NCI-H1417 (cell line): Measurements from ENCODE around the gene DIABLO.
"Not testable (repeated sequence)": the region's sequence is repeated elsewhere in the genome, so short reads cannot be mapped to it uniquely, and the experiment has no call there.

Source experiments
- DNase-seq, 3 experiments: peaks; one replicate each; lab custom pipeline; 2025; lab: John Stamatoyannopoulos, UW

The DIABLO gene

GRCh38 chr12:122189626-122190475 lies 36.0 kb downstream of the DIABLO start:
- DNase-seq, result no peak

- no peak for DNase-seq
These were observed 38.4 kb downstream of the DIABLO start for GRCh38 chr12:122187466-122187865.

GRCh38 chr12:122185494-122186082 lies 40.3 kb downstream of the DIABLO start:
- DNase-seq, result no peak

- no peak for DNase-seq
These were observed 40.8 kb downstream of the DIABLO start for GRCh38 chr12:122185079-122185478.

GRCh38 chr12:122184517-122184916 lies 41.3 kb downstream of the DIABLO start:
- DNase-seq, result no peak

GRCh38 chr12:122183588-122183940 lies 42.3 kb downstream of the DIABLO start:
- DNase-seq, result no peak

- DNase-seq, result peak; percentile 68 to 88 (median 82)
These were observed 42.8 kb downstream of the DIABLO start, which contains the start of gene LRRC43 for GRCh38 chr12:122182887-122183587. TSS of gene LRRC43 (plus strand) at chr12:122183123. CDS start at chr12:122183145, 22 bp downstream.

- DNase-seq, result not testable (repeated sequence)
These were observed 49.4 kb downstream of the DIABLO start for GRCh38 chr12:122176473-122176872.

- peak in 1 of 3 experiments; percentile 75 for DNase-seq
These were observed 51.6 kb downstream of the DIABLO start, which contains the start of gene IL31 for GRCh38 chr12:122174155-122174845. TSS of gene IL31 (minus strand) at chr12:122174221. CDS start at chr12:122174172, 49 bp downstream.

GRCh38 chr12:122172262-122172939 lies 53.5 kb downstream of the DIABLO start:
- no peak for DNase-seq

GRCh38 chr12:122171399-122171798 lies 54.5 kb downstream of the DIABLO start:
- no peak for DNase-seq

- no peak for DNase-seq
These were observed 57.4 kb downstream of the DIABLO start for GRCh38 chr12:122168492-122168891.

GRCh38 chr12:122167356-122167925 lies 58.4 kb downstream of the DIABLO start:
- no peak for DNase-seq

- no peak for DNase-seq
These were observed 59.2 kb downstream of the DIABLO start for GRCh38 chr12:122166422-122167349.

- no peak for DNase-seq
These were observed 62.9 kb downstream of the DIABLO start for GRCh38 chr12:122162976-122163375.

GRCh38 chr12:122161682-122162081 lies 64.2 kb downstream of the DIABLO start:
- DNase-seq, result no peak

- DNase-seq, result no peak
These were observed 65.1 kb downstream of the DIABLO start for GRCh38 chr12:122160761-122161160.

- DNase-seq, result peak in 1 of 3 experiments; percentile 30
These were observed 66.0 kb downstream of the DIABLO start for GRCh38 chr12:122159882-122160281.

GRCh38 chr12:122158700-122159285 lies 67.1 kb downstream of the DIABLO start:
- DNase-seq, result no peak
